Astrocyte (in vitro differentiated cells and primary cell): ENCODE results near the gene N4BP2L1.

Experiments used
- EZH2 ChIP-seq: IDR thresholded peaks from 2 replicates; pipeline ENCODE4 v1.6.1; 2012; ENCODE audit warnings: mild to moderate bottlenecking, low read length, inconsistent platforms; ENCODE audit not compliant: insufficient read depth
- TF ChIP-seq, protein P1 (sequence below): IDR thresholded peaks from 2 replicates; pipeline ENCODE4 v1.5.1; 2011; ENCODE audit warnings: low read depth, mild to moderate bottlenecking, inconsistent platforms, low read length, moderate library complexity; ENCODE audit not compliant: insufficient read depth

DNA sequence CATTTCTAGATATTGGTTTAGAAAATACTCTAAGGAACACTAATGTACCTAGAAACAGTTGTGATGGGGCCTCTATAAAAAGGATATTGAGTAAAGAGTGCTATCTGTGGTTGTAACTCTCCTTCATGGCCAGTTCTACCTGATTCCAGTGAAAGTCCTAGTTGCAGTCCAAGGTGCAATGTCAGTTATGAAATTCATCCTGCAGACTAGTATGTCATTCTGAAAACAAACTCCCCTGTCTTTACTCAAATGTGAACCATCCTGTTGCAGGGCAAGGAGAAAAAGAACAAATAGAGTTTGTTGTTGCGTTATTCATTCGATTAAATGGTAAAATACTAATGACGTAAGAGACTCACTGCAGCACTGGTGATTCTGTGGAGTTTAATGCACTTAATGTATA lies 18.3 kb upstream of the N4BP2L1 start:
- TF ChIP-seq, protein P1, sequence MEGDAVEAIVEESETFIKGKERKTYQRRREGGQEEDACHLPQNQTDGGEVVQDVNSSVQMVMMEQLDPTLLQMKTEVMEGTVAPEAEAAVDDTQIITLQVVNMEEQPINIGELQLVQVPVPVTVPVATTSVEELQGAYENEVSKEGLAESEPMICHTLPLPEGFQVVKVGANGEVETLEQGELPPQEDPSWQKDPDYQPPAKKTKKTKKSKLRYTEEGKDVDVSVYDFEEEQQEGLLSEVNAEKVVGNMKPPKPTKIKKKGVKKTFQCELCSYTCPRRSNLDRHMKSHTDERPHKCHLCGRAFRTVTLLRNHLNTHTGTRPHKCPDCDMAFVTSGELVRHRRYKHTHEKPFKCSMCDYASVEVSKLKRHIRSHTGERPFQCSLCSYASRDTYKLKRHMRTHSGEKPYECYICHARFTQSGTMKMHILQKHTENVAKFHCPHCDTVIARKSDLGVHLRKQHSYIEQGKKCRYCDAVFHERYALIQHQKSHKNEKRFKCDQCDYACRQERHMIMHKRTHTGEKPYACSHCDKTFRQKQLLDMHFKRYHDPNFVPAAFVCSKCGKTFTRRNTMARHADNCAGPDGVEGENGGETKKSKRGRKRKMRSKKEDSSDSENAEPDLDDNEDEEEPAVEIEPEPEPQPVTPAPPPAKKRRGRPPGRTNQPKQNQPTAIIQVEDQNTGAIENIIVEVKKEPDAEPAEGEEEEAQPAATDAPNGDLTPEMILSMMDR = no peak
- no peak for TF ChIP-seq EZH2
